HG02885 (cell line): ENCODE data around the gene TAF5L.

Source experiments
- ATAC-seq: cut with Tn5 transposase; IDR thresholded peaks from one replicate; pipeline ENCODE4 v1.9.1; 2021; ENCODE audit warnings: mild to moderate bottlenecking; ENCODE audit not compliant: unreplicated experiment, poor library complexity

TAF5L gene

GRCh38 chr1:229550812-229551567 lies 74.9 kb downstream of the TAF5L start:
- ATAC-seq = no peak

- no peak for ATAC-seq
Measured at GRCh38 chr1:229547542-229547941, 78.4 kb downstream of the TAF5L start.

GRCh38 chr1:229544587-229544986 lies 81.3 kb downstream of the TAF5L start:
- ATAC-seq = no peak
